GM23248 (cell line): ENCODE data around the gene UCHL1. TPM values are rescaled to one million over a fixed set of nuclear protein-coding genes. Genes with fewer than 3 reads are reported as not detected.

ENCODE experiments used
- DNase-seq: peaks from one replicate; pipeline ENCODE4 v3.0.0-alpha.2; 2015
- H2AFZ ChIP-seq: fragments of 200-600 bp; sonication (generic); 2 replicates; pipeline ENCODE4 v1.6.1; 2016; ENCODE audit warnings: antibody characterized with exemption
- H3F3A ChIP-seq: fragments of 200-600 bp; sonication (generic); 2 replicates; pipeline ENCODE4 v1.6.1; 2016; ENCODE audit warnings: mild to moderate bottlenecking, antibody characterized with exemption, mixed run types; ENCODE audit not compliant: insufficient read depth
- H3K27ac ChIP-seq: fragments of 200-600 bp; sonication (generic); 2 replicates; pipeline ENCODE4 v1.5.1; 2016; ENCODE audit warnings: mild to moderate bottlenecking
- H3K27me3 ChIP-seq: fragments of 200-600 bp; sonication (generic); replicated peaks from 2 replicates; pipeline ENCODE4 v1.6.1; 2016; ENCODE audit warnings: mild to moderate bottlenecking; ENCODE audit not compliant: insufficient read depth
- H3K36me3 ChIP-seq: fragments of 200-600 bp; sonication (generic); 2 replicates; pipeline ENCODE4 v1.6.1; 2016; ENCODE audit warnings: low read depth, mild to moderate bottlenecking
- H3K4me1 ChIP-seq: fragments of 200-600 bp; sonication (generic); 2 replicates; pipeline ENCODE4 v1.6.1; 2016; ENCODE audit warnings: mild to moderate bottlenecking; ENCODE audit not compliant: insufficient read depth
- H3K4me2 ChIP-seq: fragments of 200-600 bp; sonication (generic); one replicate; pipeline ENCODE4 v1.6.1; 2016; ENCODE audit warnings: mild to moderate bottlenecking; ENCODE audit not compliant: unreplicated experiment
- H3K4me3 ChIP-seq: fragments of 200-600 bp; sonication (generic); 2 replicates; pipeline ENCODE4 v1.5.1; 2016; ENCODE audit warnings: mild to moderate bottlenecking
- H3K79me2 ChIP-seq: fragments of 200-600 bp; sonication (generic); 2 replicates; pipeline ENCODE4 v1.6.1; 2016; ENCODE audit warnings: mild to moderate bottlenecking; ENCODE audit not compliant: insufficient read depth
- H3K9ac ChIP-seq: fragments of 200-600 bp; sonication (generic); 2 replicates; pipeline ENCODE4 v1.6.1; 2016; ENCODE audit warnings: mild to moderate bottlenecking
- H3K9me2 ChIP-seq: fragments of 200-600 bp; sonication (generic); 2 replicates; pipeline ENCODE4 v1.6.1; 2016; ENCODE audit warnings: mixed run types, mild to moderate bottlenecking, moderate library complexity; ENCODE audit not compliant: insufficient read depth
- H3K9me3 ChIP-seq: fragments of 200-600 bp; sonication (generic); one replicate; pipeline ENCODE4 v1.6.1; 2017; ENCODE audit warnings: low read depth
- H4K20me1 ChIP-seq: fragments of 200-600 bp; sonication (generic); 2 replicates; pipeline ENCODE4 v1.6.0; 2016; ENCODE audit not compliant: insufficient read depth
- EZH2 ChIP-seq: fragments of 200-600 bp; sonication (generic); IDR thresholded peaks from 2 replicates; pipeline ENCODE4 v1.6.1; 2018; ENCODE audit warnings: antibody characterized with exemption, mild to moderate bottlenecking; ENCODE audit not compliant: insufficient read depth, poor library complexity, severe bottlenecking
- EZH2phosphoT487 ChIP-seq: fragments of 200-600 bp; sonication (generic); IDR thresholded peaks from 2 replicates; pipeline ENCODE4 v1.6.1; 2018; ENCODE audit warnings: antibody characterized with exemption, moderate library complexity, mild to moderate bottlenecking, low read depth; ENCODE audit not compliant: insufficient read depth
- WGBS, 2 experiments: methylation state at CpG; one replicate each; pipeline ENCODE4 v1.1.6; 2015 to 2017; ENCODE audit warnings: low lambda C conversion rate in 2 of 2, low coverage in 1 of 2; ENCODE audit errors: missing lambda C conversion rate in 2 of 2; 5-methylcytosine and 5-hydroxymethylcytosine counted together
- in situ Hi-C: fragments of 300-500 bp; cut with MboI; formaldehyde crosslinking; loops from 2 replicates; pipeline ENCODE4 v1.15.0; 2020
- polyA plus RNA-seq: library from polyadenylated mRNA; unstranded; fragments of >200 nt; fragmentation: Nextera tagmentation; extraction: Ambion mirVana; gene quantifications from 2 replicates; pipeline ENCODE4 v1.2.1, GENCODE V29; 2016
- total RNA-seq: library from RNA; depleted of rRNA; stranded (reverse); fragments of >200 nt; shearing (Covaris generic); gene quantifications from 2 replicates; pipeline ENCODE4 v1.2.3, GENCODE V29; 2014

Gene UCHL1
- total and polyA plus RNA-seq, 2 experiments from 2014 or later = 306 to 525 TPM

GRCh38 chr4:41285202-41285863 lies 28.6 kb downstream of the UCHL1 start:
- Histone ChIP-seq H3K79me2 (no peaks in the 10 kb centered on the region), H3K9me3 (no peaks in the 10 kb centered on the region), H3K27me3 (no peaks in the 10 kb centered on the region), H3K27ac (no peak overlapping the region), H3F3A (no peaks in the 10 kb centered on the region), H4K20me1 (no peaks in the 10 kb centered on the region), H3K4me3 (no peak overlapping the region), H2AFZ (no peak overlapping the region), H3K4me2 (no peak overlapping the region), H3K4me1 (peaks cover 8% of the 10 kb centered on the region), H3K36me3 (no peaks in the 10 kb centered on the region), H3K9me2 (no peaks in the 10 kb centered on the region), H3K9ac (no peak overlapping the region)
- no peak for TF ChIP-seq EZH2phosphoT487
- in situ Hi-C loops = loop anchor here (5.0 to 10.0 kb wide), 2 partner anchors 372 to 599 kb away; no protein-coding TSS in a partner anchor
- DNase-seq = peak; percentile 29
- WGBS, 2 experiments = 84 to 88% methylated on average over 6 of the region's 6 CpGs

DNA sequence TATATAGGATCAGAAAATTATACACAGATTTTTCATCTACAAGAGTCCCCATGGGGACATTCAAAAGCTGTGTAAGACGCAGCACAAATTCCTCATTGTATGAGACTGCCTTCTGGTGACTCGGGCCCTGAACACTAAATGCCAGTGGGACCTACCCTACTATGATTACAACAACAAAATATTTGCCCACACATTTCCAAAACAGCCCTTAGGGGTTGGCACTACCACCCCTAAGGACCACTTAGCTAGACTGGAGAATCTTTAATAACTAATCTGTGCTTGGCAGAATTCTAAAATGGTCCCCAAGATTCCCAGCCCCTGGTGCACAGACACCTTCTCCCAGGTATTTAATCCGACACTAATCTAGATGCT lies 29.1 kb downstream of the UCHL1 start:
- Histone ChIP-seq H3K4me2 (no peak overlapping the region), H3K4me1 (peaks cover 8% of the 10 kb centered on the region), H3K4me3 (no peak overlapping the region), H3K9me2 (no peaks in the 10 kb centered on the region), H3F3A (no peaks in the 10 kb centered on the region), H3K27me3 (no peaks in the 10 kb centered on the region), H3K36me3 (no peaks in the 10 kb centered on the region), H4K20me1 (no peaks in the 10 kb centered on the region), H3K27ac (no peak overlapping the region), H3K9me3 (no peaks in the 10 kb centered on the region), H3K79me2 (no peaks in the 10 kb centered on the region), H2AFZ (no peak overlapping the region), H3K9ac (no peak overlapping the region)
- in situ Hi-C loops = loop anchor here (5.0 to 10.0 kb wide), 2 partner anchors 371 to 599 kb away; no protein-coding TSS in a partner anchor
- peak; percentile 44 for DNase-seq
- 57 to 63% methylated on average over 3 of the region's 3 CpGs for WGBS, 2 experiments
- TF ChIP-seq EZH2phosphoT487 (no peak), EZH2 (no peak)

- no peak overlapping the region for H2AFZ ChIP-seq
- no peak overlapping the region for H3K27ac ChIP-seq
- H3K4me2 ChIP-seq = no peak overlapping the region
- H3K36me3 ChIP-seq = no peaks in the 10 kb centered on the region
- 70 to 71% methylated on average over 1 of the region's 1 CpG for WGBS, 2 experiments
- TF ChIP-seq EZH2 (no peak), EZH2phosphoT487 (no peak)
- no peak overlapping the region for H3K4me3 ChIP-seq
- in situ Hi-C loops = loop anchor here (5.0 to 10.0 kb wide), 2 partner anchors 370 to 598 kb away; no protein-coding TSS in a partner anchor
- no peaks in the 10 kb centered on the region for H3K9me2 ChIP-seq
- DNase-seq = no peak
- no peaks in the 10 kb centered on the region for H4K20me1 ChIP-seq
- peaks cover 8% of the 10 kb centered on the region for H3K4me1 ChIP-seq
- H3K79me2 ChIP-seq = no peaks in the 10 kb centered on the region
- H3F3A ChIP-seq = no peaks in the 10 kb centered on the region
- H3K9ac ChIP-seq = no peak overlapping the region
- H3K9me3 ChIP-seq = no peaks in the 10 kb centered on the region
- no peaks in the 10 kb centered on the region for H3K27me3 ChIP-seq
Measured at GRCh38 chr4:41287005-41287404, 30.3 kb downstream of the UCHL1 start.

DNA sequence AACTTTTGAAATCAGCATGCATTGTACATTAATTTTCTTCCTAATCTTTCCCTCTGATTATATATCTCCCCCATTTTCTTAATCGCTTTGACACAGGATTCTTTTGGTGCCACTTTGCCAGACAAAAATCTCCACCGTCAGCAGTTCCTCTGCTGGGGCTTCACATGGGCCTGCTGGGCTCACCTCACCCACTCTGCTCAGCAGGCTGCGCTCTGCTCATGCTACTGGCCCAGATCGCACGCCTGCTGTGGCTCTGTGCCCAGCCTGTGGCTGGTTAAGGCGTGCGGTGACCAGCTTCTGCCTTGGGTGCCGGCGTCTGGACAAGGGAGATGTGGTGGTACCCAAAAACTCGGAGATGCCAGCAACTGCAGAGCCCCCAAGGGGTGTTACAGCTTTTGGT lies 31.1 kb downstream of the UCHL1 start:
- no peaks in the 10 kb centered on the region for H3K36me3 ChIP-seq
- no peaks in the 10 kb centered on the region for H3F3A ChIP-seq
- TF ChIP-seq EZH2 (no peak), EZH2phosphoT487 (no peak)
- no peaks in the 10 kb centered on the region for H3K79me2 ChIP-seq
- peak; percentile 4 for DNase-seq
- peaks cover 8% of the 10 kb centered on the region for H3K4me1 ChIP-seq
- no peak overlapping the region for H3K27ac ChIP-seq
- no peaks in the 10 kb centered on the region for H3K27me3 ChIP-seq
- H3K4me3 ChIP-seq = no peak overlapping the region
- WGBS, 2 experiments = 63 to 65% methylated on average over 10 of the region's 10 CpGs
- no peak overlapping the region for H3K4me2 ChIP-seq
- no peaks in the 10 kb centered on the region for H4K20me1 ChIP-seq
- in situ Hi-C loops = loop anchor here (5.0 to 10.0 kb wide), 2 partner anchors 369 to 597 kb away; no protein-coding TSS in a partner anchor
- no peaks in the 10 kb centered on the region for H3K9me2 ChIP-seq
- H3K9me3 ChIP-seq = no peaks in the 10 kb centered on the region
- H3K9ac ChIP-seq = no peak overlapping the region
- H2AFZ ChIP-seq = no peak overlapping the region
